ENCODE measurements around the gene CYTH3. TPM values are rescaled to one million over a fixed set of nuclear protein-coding genes. Genes with fewer than 3 reads are reported as not detected.

The CYTH3 gene
- total RNA-seq, 1 donor from 2014 or later = 20.1 TPM

GRCh38 chr7:6168477-6168868 lies 104.0 kb downstream of the CYTH3 start:
- peak overlapping the region; percentile 48 for H3K27ac Mint-ChIP-seq (ENCODE audit: unreplicated experiment)
- DNase-seq = no peak
- H3K9me3 Mint-ChIP-seq (ENCODE audit: unreplicated experiment) = peaks cover 4% of the 10 kb centered on the region
- peaks cover 46% of the 10 kb centered on the region for H3K4me1 Mint-ChIP-seq (ENCODE audit: low read depth, unreplicated experiment)
- peaks cover 10% of the 10 kb centered on the region for H3K27me3 Mint-ChIP-seq (ENCODE audit: unreplicated experiment)
- no peak overlapping the region for H3K4me3 Mint-ChIP-seq (ENCODE audit: unreplicated experiment)
- no peaks in the 10 kb centered on the region for H3K36me3 Mint-ChIP-seq (ENCODE audit: unreplicated experiment)
- no peak for TF ChIP-seq CTCF (IDR thresholded peaks at IDR 0.05; ENCODE audit: partially characterized antibody, unreplicated experiment)

- H3K27ac Mint-ChIP-seq (ENCODE audit: unreplicated experiment) = peak overlapping the region; percentile 90
- H3K4me3 Mint-ChIP-seq (ENCODE audit: unreplicated experiment) = peak overlapping the region; percentile 63
- no peak for TF ChIP-seq CTCF (IDR thresholded peaks at IDR 0.05; ENCODE audit: partially characterized antibody, unreplicated experiment)
Observed at GRCh38 chr7:6167587-6168476, 104.6 kb downstream of the CYTH3 start.

GRCh38 chr7:6167004-6167551 lies 105.3 kb downstream of the CYTH3 start:
- Mint-ChIP-seq H3K9me3 (ENCODE audit: unreplicated experiment) (peaks cover 3% of the 10 kb centered on the region), H3K4me1 (ENCODE audit: low read depth, unreplicated experiment) (peaks cover 45% of the 10 kb centered on the region), H3K36me3 (ENCODE audit: unreplicated experiment) (no peaks in the 10 kb centered on the region), H3K4me3 (ENCODE audit: unreplicated experiment) (peak overlapping the region; percentile 73), H3K27me3 (ENCODE audit: unreplicated experiment) (peaks cover 10% of the 10 kb centered on the region), H3K27ac (ENCODE audit: unreplicated experiment) (peak overlapping the region; percentile 90)
- DNase-seq = no peak
- TF ChIP-seq CTCF (IDR thresholded peaks at IDR 0.05; ENCODE audit: partially characterized antibody, unreplicated experiment) = no peak

More at GRCh38 chr7:6167587-6168476, 104.6 kb downstream of the CYTH3 start:
- no peaks in the 10 kb centered on the region for H3K36me3 Mint-ChIP-seq (ENCODE audit: unreplicated experiment)
- H3K4me1 Mint-ChIP-seq (ENCODE audit: low read depth, unreplicated experiment) = peaks cover 52% of the 10 kb centered on the region
- DNase-seq = no peak
- H3K9me3 Mint-ChIP-seq (ENCODE audit: unreplicated experiment) = peaks cover 4% of the 10 kb centered on the region
- H3K27me3 Mint-ChIP-seq (ENCODE audit: unreplicated experiment) = peaks cover 10% of the 10 kb centered on the region

GRCh38 chr7:6166443-6166891 lies 106.0 kb downstream of the CYTH3 start:
- H3K36me3 Mint-ChIP-seq (ENCODE audit: unreplicated experiment) = no peaks in the 10 kb centered on the region
- TF ChIP-seq CTCF (IDR thresholded peaks at IDR 0.05; ENCODE audit: partially characterized antibody, unreplicated experiment) = no peak
- H3K4me3 Mint-ChIP-seq (ENCODE audit: unreplicated experiment) = peak overlapping the region; percentile 73
- peak; percentile 54 for DNase-seq
- H3K4me1 Mint-ChIP-seq (ENCODE audit: low read depth, unreplicated experiment) = peaks cover 48% of the 10 kb centered on the region
- peak overlapping the region; percentile 90 for H3K27ac Mint-ChIP-seq (ENCODE audit: unreplicated experiment)
- H3K9me3 Mint-ChIP-seq (ENCODE audit: unreplicated experiment) = peaks cover 1% of the 10 kb centered on the region
- peaks cover 7% of the 10 kb centered on the region for H3K27me3 Mint-ChIP-seq (ENCODE audit: unreplicated experiment)

All from glutamatergic neuron (in vitro differentiated cells).